SU-DHL-6 (cell line): ENCODE measurements around the gene SLC39A10.

Experiments used
- H2AFZ ChIP-seq: fragments of 200-600 bp; sonication (generic); 2 replicates; pipeline ENCODE4 v1.6.1; 2014; ENCODE audit warnings: low read depth, mild to moderate bottlenecking, moderate library complexity, mixed read lengths, antibody characterized with exemption, low read length; ENCODE audit not compliant: severe bottlenecking
- H3F3A ChIP-seq: fragments of 200-600 bp; shearing (Covaris generic); 2 replicates; pipeline ENCODE4 v1.6.0; 2016; ENCODE audit warnings: antibody characterized with exemption, mild to moderate bottlenecking; ENCODE audit not compliant: insufficient read depth
- H3K27ac ChIP-seq: fragments of 200-600 bp; sonication (generic); 2 replicates; pipeline ENCODE4 v1.5.1; 2016; ENCODE audit warnings: low read depth, mild to moderate bottlenecking, low read length, moderate library complexity, mixed read lengths
- H3K27me3 ChIP-seq: fragments of 200-600 bp; sonication (generic), shearing (Covaris generic); 2 replicates; pipeline ENCODE4 v1.6.0; 2014; ENCODE audit warnings: mild to moderate bottlenecking, low read length
- H3K36me3 ChIP-seq: fragments of 200-600 bp; sonication (generic); 2 replicates; pipeline ENCODE4 v1.6.1; 2014; ENCODE audit warnings: mild to moderate bottlenecking, low read length, mixed read lengths
- H3K4me2 ChIP-seq: fragments of 300-600, 200-600 bp; shearing (Covaris generic), sonication (generic); 2 replicates; pipeline ENCODE4 v1.6.0; 2014; ENCODE audit warnings: low read length, low read depth, mild to moderate bottlenecking; ENCODE audit not compliant: poor library complexity, severe bottlenecking
- H3K4me3 ChIP-seq: fragments of 200-600 bp; sonication (generic); 2 replicates; pipeline ENCODE4 v1.5.1; 2014; ENCODE audit warnings: antibody characterized with exemption, low read length, mild to moderate bottlenecking, mixed read lengths; ENCODE audit not compliant: insufficient read depth, poor library complexity, severe bottlenecking
- H3K79me2 ChIP-seq: fragments of 200-600 bp; sonication (generic); 2 replicates; pipeline ENCODE4 v1.6.1; 2014; ENCODE audit warnings: mild to moderate bottlenecking, low read length, moderate library complexity; ENCODE audit not compliant: insufficient read depth
- H3K9ac ChIP-seq: fragments of 200-600 bp; sonication (generic); 2 replicates; pipeline ENCODE4 v1.7.0; 2014; ENCODE audit warnings: mild to moderate bottlenecking, low read length
- H3K9me2 ChIP-seq: fragments of 200-600 bp; sonication (generic); replicated peaks from 2 replicates; pipeline ENCODE4 v1.6.1; 2014; ENCODE audit warnings: low read length; ENCODE audit not compliant: insufficient read depth
- H3K9me3 ChIP-seq: fragments of 200-600 bp; sonication (generic); 2 replicates; pipeline ENCODE4 v1.6.1; 2014; ENCODE audit warnings: low read length, mixed read lengths; ENCODE audit not compliant: insufficient read depth
- H4K20me1 ChIP-seq: fragments of 200-600 bp; sonication (generic); 2 replicates; pipeline ENCODE4 v1.6.1; 2014; ENCODE audit warnings: low read depth, mild to moderate bottlenecking, antibody characterized with exemption, low read length, moderate library complexity, mixed read lengths
- CTCF ChIP-seq: fragments of 200-600 bp; sonication (generic); IDR thresholded peaks from one replicate; pipeline ENCODE4 v1.5.1; 2017; ENCODE audit warnings: antibody characterized with exemption, mild to moderate bottlenecking, low read length, moderate library complexity; ENCODE audit not compliant: insufficient read depth, poor library complexity, severe bottlenecking
- EZH2phosphoT487 ChIP-seq: fragments of 200-600 bp; sonication (generic), shearing (Covaris generic); conservative IDR thresholded peaks from 2 replicates; pipeline ENCODE4 v1.6.1; 2018; ENCODE audit warnings: mild to moderate bottlenecking, antibody characterized with exemption, low read length, moderate library complexity, mixed read lengths

The SLC39A10 gene

GRCh38 chr2:195721042-195721441 is 64.0 kb downstream of the SLC39A10 start:
- Histone ChIP-seq H3F3A (no peaks in the 10 kb centered on the region), H3K9me3 (no peaks in the 10 kb centered on the region), H3K9me2 (no peaks in the 10 kb centered on the region), H3K27me3 (no peaks in the 10 kb centered on the region), H3K27ac (no peak overlapping the region), H3K4me3 (no peak overlapping the region), H3K4me2 (no peak overlapping the region), H3K36me3 (no peaks in the 10 kb centered on the region), H3K9ac (no peak overlapping the region), H2AFZ (no peak overlapping the region), H4K20me1 (no peaks in the 10 kb centered on the region), H3K79me2 (no peaks in the 10 kb centered on the region)
- no peak for TF ChIP-seq CTCF
- TF ChIP-seq EZH2phosphoT487, result no peak

- TF ChIP-seq EZH2phosphoT487, result no peak
- TF ChIP-seq CTCF, result no peak
- H3K9me2 ChIP-seq, result no peaks in the 10 kb centered on the region
- no peaks in the 10 kb centered on the region for H3K27me3 ChIP-seq
- H3K79me2 ChIP-seq, result no peaks in the 10 kb centered on the region
- H3K9ac ChIP-seq, result no peak overlapping the region
- H3K9me3 ChIP-seq, result no peaks in the 10 kb centered on the region
- no peak overlapping the region for H2AFZ ChIP-seq
- no peaks in the 10 kb centered on the region for H4K20me1 ChIP-seq
- H3F3A ChIP-seq, result no peaks in the 10 kb centered on the region
- H3K4me2 ChIP-seq, result no peak overlapping the region
- H3K27ac ChIP-seq, result no peak overlapping the region
- no peak overlapping the region for H3K4me3 ChIP-seq
- H3K36me3 ChIP-seq, result no peaks in the 10 kb centered on the region
These were observed 65.0 kb downstream of the SLC39A10 start for GRCh38 chr2:195722075-195722474.

GRCh38 chr2:195727106-195727505 is 70.1 kb downstream of the SLC39A10 start:
- H3K36me3 ChIP-seq, result no peaks in the 10 kb centered on the region
- H3K4me3 ChIP-seq, result no peak overlapping the region
- TF ChIP-seq EZH2phosphoT487 (no peak), CTCF (no peak)
- no peak overlapping the region for H3K9ac ChIP-seq
- H2AFZ ChIP-seq, result no peak overlapping the region
- H3K27me3 ChIP-seq, result no peaks in the 10 kb centered on the region
- H3F3A ChIP-seq, result no peaks in the 10 kb centered on the region
- H3K9me2 ChIP-seq, result no peaks in the 10 kb centered on the region
- no peak overlapping the region for H3K4me2 ChIP-seq
- no peaks in the 10 kb centered on the region for H4K20me1 ChIP-seq
- no peaks in the 10 kb centered on the region for H3K9me3 ChIP-seq
- H3K79me2 ChIP-seq, result no peaks in the 10 kb centered on the region
- no peak overlapping the region for H3K27ac ChIP-seq

GRCh38 chr2:195730912-195731311 is 73.9 kb downstream of the SLC39A10 start:
- H4K20me1 ChIP-seq, result no peaks in the 10 kb centered on the region
- no peak overlapping the region for H3K27ac ChIP-seq
- H3K9me2 ChIP-seq, result no peaks in the 10 kb centered on the region
- H3K4me3 ChIP-seq, result no peak overlapping the region
- no peaks in the 10 kb centered on the region for H3K9me3 ChIP-seq
- TF ChIP-seq CTCF (no peak), EZH2phosphoT487 (no peak)
- no peak overlapping the region for H3K9ac ChIP-seq
- H3K27me3 ChIP-seq, result no peaks in the 10 kb centered on the region
- no peaks in the 10 kb centered on the region for H3F3A ChIP-seq
- H3K36me3 ChIP-seq, result no peaks in the 10 kb centered on the region
- H2AFZ ChIP-seq, result no peak overlapping the region
- no peaks in the 10 kb centered on the region for H3K79me2 ChIP-seq
- no peak overlapping the region for H3K4me2 ChIP-seq
